GM13977 (cell line): Measurements from ENCODE around the gene TRAPPC13.
"Not testable (repeated sequence)": the region's sequence is repeated elsewhere in the genome, so short reads cannot be mapped to it uniquely, and the experiment has no call there.

Experiments
- DNase-seq: peaks from one replicate; pipeline ENCODE4 v3.0.0; 2012; ENCODE audit warnings: low spot score
- CTCF ChIP-seq: IDR thresholded peaks from 2 replicates; pipeline ENCODE4 v1.5.1; 2012; ENCODE audit warnings: mild to moderate bottlenecking, control low read depth; ENCODE audit not compliant: insufficient read depth; ENCODE audit errors: extremely low read depth, missing control alignments
- in situ Hi-C: fragments of 300-500 bp; cut with MboI; formaldehyde crosslinking; loops from one replicate; pipeline ENCODE4 v1.12.0; 2022; ENCODE audit warnings: low sequenced_read_pairs, low pct_unique_long_range_greater_than_20kb, mixed read lengths, inconsistent platforms; ENCODE audit not compliant: unreplicated experiment

Gene TRAPPC13

GRCh38 chr5:65624571-65625555 lies at the start of gene TRAPPC13, which contains the start of gene SHLD3:
TRAPPC13 (plus strand) TSS chr5:65625027; CDS start chr5:65625061, 34 bp downstream.
SHLD3 (plus strand) TSS chr5:65625027; CDS start chr5:65629588, 4,561 bp downstream.
- peak; percentile 64 for DNase-seq
- no peak for TF ChIP-seq CTCF
- in situ Hi-C loops, result no loop called here

- no peak for DNase-seq
- in situ Hi-C loops, result no loop called here
- TF ChIP-seq CTCF, result no peak
Measured at GRCh38 chr5:65577141-65577540, 47.7 kb upstream of the TRAPPC13 start.

GRCh38 chr5:65588694-65589093 lies 36.1 kb upstream of the TRAPPC13 start:
- TF ChIP-seq CTCF, result no peak
- DNase-seq, result no peak
- in situ Hi-C loops, result no loop called here

- in situ Hi-C loops, DNase-seq: not testable (repeated sequence)
Measured at GRCh38 chr5:65601761-65602160, 23.1 kb upstream of the TRAPPC13 start.

- in situ Hi-C loops, result no loop called here
- TF ChIP-seq CTCF, result no peak
- DNase-seq, result no peak
Measured at GRCh38 chr5:65611524-65611923, 13.3 kb upstream of the TRAPPC13 start.

GRCh38 chr5:65612298-65612907 lies 12.4 kb upstream of the TRAPPC13 start:
- TF ChIP-seq CTCF, result no peak
- in situ Hi-C loops, result no loop called here
- no peak for DNase-seq

GRCh38 chr5:65620021-65620420 lies 4.8 kb upstream of the TRAPPC13 start:
- no peak for TF ChIP-seq CTCF
- no peak for DNase-seq
- in situ Hi-C loops, result no loop called here

- in situ Hi-C loops, DNase-seq: not testable (repeated sequence)
Measured at GRCh38 chr5:65621961-65622360, 2.9 kb upstream of the TRAPPC13 start.
